Stomach (tissue), 4 donors: ENCODE measurements around the gene DRAXIN.

Source experiments
- CTCF ChIP-seq, 7 experiments: fragments of 450-650 bp in 4 of 7; fragments of 200-600 bp in 3 of 7; sonication (generic) in 3 of 7; IDR thresholded peaks; one replicate each; pipeline ENCODE4 v1.5.1; 2016 to 2019; ENCODE audit warnings: antibody characterized with exemption in 7 of 7, control low read depth in 2 of 7, mild to moderate bottlenecking in 1 of 7
- EP300 ChIP-seq: sonication (generic); formaldehyde crosslinking; IDR thresholded peaks from one replicate; pipeline ENCODE4 v1.6.1; 2017; ENCODE audit warnings: antibody characterized with exemption
- POLR2AphosphoS5 ChIP-seq, 3 donors: sonication (generic); formaldehyde crosslinking; IDR thresholded peaks; one replicate each; pipeline ENCODE4 v1.6.1; 2016; ENCODE audit warnings: antibody characterized with exemption in 3 of 3

DNA sequence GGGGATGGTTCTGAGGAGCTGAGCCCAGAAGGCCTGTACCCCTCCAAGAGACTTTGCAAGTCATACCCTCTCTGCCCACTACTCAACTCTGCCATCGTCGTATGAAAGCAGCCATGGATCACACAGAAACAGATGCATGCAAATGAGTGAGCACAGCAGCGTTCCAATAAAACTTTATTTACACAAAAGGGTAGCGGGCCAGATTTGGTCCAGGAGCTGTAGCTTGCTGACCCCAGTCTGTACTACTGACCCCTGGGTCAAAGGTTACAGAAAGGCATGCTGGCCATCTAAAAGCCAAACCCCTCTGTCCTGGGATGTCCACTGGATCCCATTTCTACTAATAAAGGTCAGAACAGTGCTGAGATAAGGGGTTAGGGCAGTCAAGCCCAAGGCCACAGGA, 35.6 kb downstream of the DRAXIN start:
- TF ChIP-seq POLR2AphosphoS5 (IDR thresholded peaks at IDR 0.05), result no peak
- TF ChIP-seq CTCF (IDR thresholded peaks at IDR 0.05), result no peak
- no peak for TF ChIP-seq EP300
